ENCODE measurements around the gene UPF3A. TPM values are rescaled to one million over a fixed set of nuclear protein-coding genes. Genes with fewer than 3 reads are reported as not detected.
A peak's percentile ranks its signal among the peaks of the same experiment; 100 is the strongest.

Gene UPF3A
- total and polyA plus RNA-seq, 11 donors, result 13.4 to 42.0 (median 20.8) TPM

GRCh38 chr13:114282041-114282670, 755 bp downstream of the UPF3A start:
- Histone ChIP-seq H3K4me3 (peak overlapping the region; percentile 57 to 93 (median 78)), H3K27me3 (no peaks in the 10 kb centered on the region), H3K36me3 (peaks cover 0 to 48% (median 24%) of the 10 kb centered on the region in 9 donors), H3K27ac (peak overlapping the region; percentile 90 to 99 (median 98)), H3K4me1 (peaks cover 0 to 25% (median 14%) of the 10 kb centered on the region in 12 donors), H3K9me3 (no peaks in the 10 kb centered on the region)
- intact Hi-C loops (cut with DNase I), result no loop called here
- WGBS, 4 donors, result 0% methylated on average over 48 to 50 of the region's 50 CpGs
- ATAC-seq (peak; percentile 56 to 74 (median 70)), DNase-seq (peak; percentile 26 to 78 (median 34))
- TF ChIP-seq POLR2A (IDR thresholded peaks at IDR 0.05), result peak in 1 of 2 donors; percentile 27
- no peak for TF ChIP-seq CTCF (IDR thresholded peaks at IDR 0.05)

GRCh38 chr13:114283576-114283975, 2.2 kb downstream of the UPF3A start:
- no peaks in the 10 kb centered on the region for H3K27me3 ChIP-seq
- no peaks in the 10 kb centered on the region for H3K9me3 ChIP-seq
- ATAC-seq (no peak), DNase-seq (no peak)
- H3K4me1 ChIP-seq, result peaks cover 0 to 25% (median 14%) of the 10 kb centered on the region in 12 donors
- H3K27ac ChIP-seq, result no peak overlapping the region
- 77 to 84% (median 83%) methylated on average over 3 of the region's 3 CpGs for WGBS, 4 donors
- H3K36me3 ChIP-seq, result peaks cover 0 to 48% (median 30%) of the 10 kb centered on the region in 9 donors
- TF ChIP-seq POLR2A (IDR thresholded peaks at IDR 0.05), result no peak
- no peak for TF ChIP-seq CTCF (IDR thresholded peaks at IDR 0.05)
- no peak overlapping the region for H3K4me3 ChIP-seq
- intact Hi-C loops (cut with DNase I), result no loop called here

DNA sequence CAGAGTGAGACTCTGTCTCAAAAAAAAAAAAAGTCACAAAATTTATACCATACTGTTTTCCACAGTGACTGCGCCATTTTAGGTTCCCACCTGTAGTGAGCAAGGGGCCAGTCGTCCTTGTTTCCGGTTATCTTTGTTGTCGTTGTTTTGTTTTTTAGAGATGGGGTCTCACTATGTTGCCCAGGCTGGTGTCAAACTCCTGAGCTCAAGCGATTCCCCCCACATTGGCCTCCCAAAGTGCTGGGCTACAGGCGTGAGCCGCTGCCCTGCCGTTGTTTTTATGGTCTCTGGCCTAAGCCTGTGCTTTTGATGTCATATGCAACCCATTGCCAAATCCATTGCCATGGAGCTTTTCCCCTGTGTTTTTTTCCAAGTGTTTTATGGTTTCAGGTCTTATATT, 3.3 kb downstream of the UPF3A start:
- no peak overlapping the region for H3K4me3 ChIP-seq
- H3K27me3 ChIP-seq, result no peaks in the 10 kb centered on the region
- TF ChIP-seq POLR2A (IDR thresholded peaks at IDR 0.05), result no peak
- TF ChIP-seq CTCF (IDR thresholded peaks at IDR 0.05), result no peak
- no peaks in the 10 kb centered on the region for H3K9me3 ChIP-seq
- H3K36me3 ChIP-seq, result peaks cover 0 to 55% (median 34%) of the 10 kb centered on the region in 9 donors
- no peak for ATAC-seq
- H3K27ac ChIP-seq, result no peak overlapping the region
- WGBS, 4 donors, result 95 to 98% (median 97%) methylated on average over 8 of the region's 8 CpGs
- peaks cover 0 to 25% (median 14%) of the 10 kb centered on the region in 12 donors for H3K4me1 ChIP-seq
- no peak for DNase-seq
- intact Hi-C loops (cut with DNase I), result no loop called here

DNA sequence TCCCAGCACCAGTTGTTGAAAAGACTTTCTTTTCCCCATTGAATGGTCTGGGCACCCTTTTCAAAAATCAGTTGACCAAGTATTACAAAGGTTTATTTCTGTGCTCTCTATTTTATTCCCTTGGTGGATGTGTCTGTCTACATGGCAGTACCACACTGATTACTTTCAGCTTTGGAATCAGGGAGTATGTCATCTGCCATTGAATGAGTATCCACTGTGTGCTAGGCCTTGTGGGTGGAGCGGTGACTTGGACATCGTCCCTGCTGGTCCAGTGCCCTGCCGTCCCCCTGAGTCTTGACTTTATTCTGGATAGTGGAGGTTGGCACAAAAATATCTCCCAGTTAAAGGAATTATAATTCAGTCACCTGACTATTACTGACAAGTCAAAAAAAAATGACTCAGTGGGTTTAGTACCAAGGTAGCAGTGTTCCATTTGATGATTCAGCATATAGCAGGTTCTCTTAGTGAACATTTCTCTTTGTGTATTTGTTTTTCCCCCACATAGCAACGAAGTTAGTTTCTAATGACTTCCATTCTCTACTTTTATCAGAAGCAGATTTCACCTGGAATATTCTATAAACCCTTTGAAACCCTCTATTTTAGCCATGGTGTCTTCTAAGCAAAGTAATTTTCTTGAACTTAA, 3.9 kb downstream of the UPF3A start:
- H3K36me3 ChIP-seq, result peaks cover 0 to 60% (median 35%) of the 10 kb centered on the region in 9 donors

More for the DNA sequence above, 3.9 kb downstream of the UPF3A start:
- intact Hi-C loops (cut with DNase I), result no loop called here
- no peak for TF ChIP-seq POLR2A (IDR thresholded peaks at IDR 0.05)
- peaks cover 0 to 20% (median 14%) of the 10 kb centered on the region in 12 donors for H3K4me1 ChIP-seq
- H3K27ac ChIP-seq, result no peak overlapping the region
- DNase-seq (no peak), ATAC-seq (no peak)
- H3K27me3 ChIP-seq, result no peaks in the 10 kb centered on the region
- H3K4me3 ChIP-seq, result no peak overlapping the region
- 76 to 85% (median 82%) methylated on average over 4 of the region's 4 CpGs for WGBS, 4 donors
- no peaks in the 10 kb centered on the region for H3K9me3 ChIP-seq
